LNCaP clone FGC (cell line): ENCODE results near the gene LACTBL1.

Experiments used
- DNase-seq: peaks from one replicate; pipeline ENCODE4 v3.0.0-alpha.2; 2011; ENCODE audit warnings: low read depth
- H3K4me3 ChIP-seq: 2 replicates; pipeline ENCODE4 v1.5.1; 2011; ENCODE audit warnings: mild to moderate bottlenecking, low read depth, low read length, control low read depth
- CTCF ChIP-seq: IDR thresholded peaks from 2 replicates; pipeline ENCODE4 v1.5.1; 2012; ENCODE audit warnings: mild to moderate bottlenecking; ENCODE audit not compliant: control insufficient read depth, insufficient read depth; ENCODE audit errors: extremely low read depth

The LACTBL1 gene

GRCh38 chr1:22910986-22911651 is 61.5 kb downstream of the LACTBL1 start:
- H3K4me3 ChIP-seq, result no peak overlapping the region
- TF ChIP-seq CTCF, result no peak
- DNase-seq, result no peak

- TF ChIP-seq CTCF, result no peak
- no peak overlapping the region for H3K4me3 ChIP-seq
- DNase-seq, result no peak
Observed at GRCh38 chr1:22910286-22910685, 62.4 kb downstream of the LACTBL1 start.

- H3K4me3 ChIP-seq, result no peak overlapping the region
- no peak for TF ChIP-seq CTCF
- no peak for DNase-seq
Observed at GRCh38 chr1:22908880-22909426, 63.7 kb downstream of the LACTBL1 start.

- no peak for TF ChIP-seq CTCF
- no peak overlapping the region for H3K4me3 ChIP-seq
- no peak for DNase-seq
Observed at GRCh38 chr1:22907528-22907927, 65.1 kb downstream of the LACTBL1 start.

- no peak overlapping the region for H3K4me3 ChIP-seq
- no peak for TF ChIP-seq CTCF
- DNase-seq, result no peak
Observed at GRCh38 chr1:22906968-22907367, 65.7 kb downstream of the LACTBL1 start.

- TF ChIP-seq CTCF, result no peak
- no peak overlapping the region for H3K4me3 ChIP-seq
- DNase-seq, result no peak
Observed at GRCh38 chr1:22903113-22903512, 69.6 kb downstream of the LACTBL1 start.
